Parathyroid adenoma (tissue), 2 donors: ENCODE measurements around the gene FBLN5.
A peak's percentile ranks its signal among the peaks of the same experiment; 100 is the strongest.

Experiments used
- H2AFZ ChIP-seq: fragments of 300-600 bp; sonication (generic); one replicate; pipeline ENCODE4 v1.7.0; 2017; ENCODE audit warnings: antibody characterized with exemption, mild to moderate bottlenecking
- H3K27ac ChIP-seq: fragments of 300-600 bp; sonication (generic); one replicate; pipeline ENCODE4 v1.7.0; 2017
- H3K27me3 ChIP-seq: fragments of 300-600 bp; sonication (generic); one replicate; pipeline ENCODE4 v1.7.0; 2017; ENCODE audit warnings: low read length; ENCODE audit not compliant: control insufficient read depth, insufficient read depth
- H3K36me3 ChIP-seq: fragments of 300-600 bp; sonication (generic); one replicate; pipeline ENCODE4 v1.7.0; 2017; ENCODE audit warnings: low read length; ENCODE audit not compliant: control insufficient read depth, insufficient read depth
- H3K4me1 ChIP-seq: fragments of 300-600 bp; sonication (generic); one replicate; pipeline ENCODE4 v1.7.0; 2017; ENCODE audit warnings: control low read depth
- H3K4me2 ChIP-seq: fragments of 300-600 bp; sonication (generic); one replicate; pipeline ENCODE4 v1.7.0; 2017; ENCODE audit warnings: low read length
- H3K4me3 ChIP-seq: fragments of 300-600 bp; sonication (generic); one replicate; pipeline ENCODE4 v1.7.0; 2017; ENCODE audit warnings: low read depth, low read length
- H3K79me2 ChIP-seq: fragments of 300-600 bp; sonication (generic); one replicate; pipeline ENCODE4 v1.7.0; 2017; ENCODE audit warnings: control low read depth
- H3K9ac ChIP-seq: fragments of 300-600 bp; sonication (generic); one replicate; pipeline ENCODE4 v1.7.0; 2017; ENCODE audit warnings: mild to moderate bottlenecking
- H3K9me3 ChIP-seq: fragments of 300-600 bp; sonication (generic); one replicate; pipeline ENCODE4 v1.7.0; 2017; ENCODE audit warnings: low read length; ENCODE audit not compliant: control insufficient read depth
- CTCF ChIP-seq: fragments of 300-600 bp; sonication (generic); IDR thresholded peaks from one replicate; pipeline ENCODE4 v1.7.0; 2017; ENCODE audit warnings: antibody characterized with exemption, mild to moderate bottlenecking
- donor health status: primary hyperparathyroidism.

Gene FBLN5

GRCh38 chr14:91879196-91879595, 68.3 kb downstream of the FBLN5 start:
- Histone ChIP-seq H2AFZ (no peak overlapping the region), H3K36me3 (no peaks in the 10 kb centered on the region), H3K27me3 (no peaks in the 10 kb centered on the region), H3K4me2 (no peak overlapping the region), H3K79me2 (no peaks in the 10 kb centered on the region), H3K9me3 (no peaks in the 10 kb centered on the region), H3K27ac (no peak overlapping the region), H3K4me3 (no peak overlapping the region), H3K9ac (no peak overlapping the region), H3K4me1 (no peaks in the 10 kb centered on the region)
- TF ChIP-seq CTCF, result no peak

GRCh38 chr14:91878274-91878673, 69.2 kb downstream of the FBLN5 start:
- H3K9ac ChIP-seq, result no peak overlapping the region
- H3K4me3 ChIP-seq, result no peak overlapping the region
- no peaks in the 10 kb centered on the region for H3K27me3 ChIP-seq
- no peak for TF ChIP-seq CTCF
- H3K79me2 ChIP-seq, result no peaks in the 10 kb centered on the region
- no peaks in the 10 kb centered on the region for H3K36me3 ChIP-seq
- no peak overlapping the region for H3K27ac ChIP-seq
- H3K9me3 ChIP-seq, result no peaks in the 10 kb centered on the region
- H2AFZ ChIP-seq, result no peak overlapping the region
- H3K4me2 ChIP-seq, result no peak overlapping the region
- no peaks in the 10 kb centered on the region for H3K4me1 ChIP-seq

- H3K4me3 ChIP-seq, result no peak overlapping the region
- peak overlapping the region; percentile 53 for H2AFZ ChIP-seq
- no peaks in the 10 kb centered on the region for H3K27me3 ChIP-seq
- H3K4me2 ChIP-seq, result no peak overlapping the region
- H3K9ac ChIP-seq, result no peak overlapping the region
- H3K4me1 ChIP-seq, result peaks cover 6% of the 10 kb centered on the region
- no peak for TF ChIP-seq CTCF
- H3K36me3 ChIP-seq, result no peaks in the 10 kb centered on the region
- H3K79me2 ChIP-seq, result no peaks in the 10 kb centered on the region
- H3K9me3 ChIP-seq, result no peaks in the 10 kb centered on the region
- no peak overlapping the region for H3K27ac ChIP-seq
These were observed 70.0 kb downstream of the FBLN5 start for GRCh38 chr14:91877376-91877915.

- no peak overlapping the region for H3K4me3 ChIP-seq
- H3K9me3 ChIP-seq, result no peaks in the 10 kb centered on the region
- H2AFZ ChIP-seq, result no peak overlapping the region
- no peak for TF ChIP-seq CTCF
- no peaks in the 10 kb centered on the region for H3K36me3 ChIP-seq
- H3K79me2 ChIP-seq, result no peaks in the 10 kb centered on the region
- H3K27ac ChIP-seq, result no peak overlapping the region
- peaks cover 6% of the 10 kb centered on the region for H3K4me1 ChIP-seq
- no peak overlapping the region for H3K4me2 ChIP-seq
- no peak overlapping the region for H3K9ac ChIP-seq
- no peaks in the 10 kb centered on the region for H3K27me3 ChIP-seq
These were observed 71.0 kb downstream of the FBLN5 start for GRCh38 chr14:91876492-91876891.

GRCh38 chr14:91875525-91876286, 71.8 kb downstream of the FBLN5 start:
- Histone ChIP-seq H3K9me3 (no peaks in the 10 kb centered on the region), H3K9ac (no peak overlapping the region), H3K79me2 (no peaks in the 10 kb centered on the region), H2AFZ (no peak overlapping the region), H3K27ac (no peak overlapping the region), H3K4me3 (no peak overlapping the region), H3K4me2 (no peak overlapping the region), H3K27me3 (no peaks in the 10 kb centered on the region), H3K4me1 (peaks cover 6% of the 10 kb centered on the region), H3K36me3 (no peaks in the 10 kb centered on the region)
- no peak for TF ChIP-seq CTCF
